ENCODE data around the gene MT1H. TPM values are rescaled to one million over a fixed set of nuclear protein-coding genes. Genes with fewer than 3 reads are reported as not detected.

The MT1H gene
- total RNA-seq, 2 donors from 2014 or later: 4.9 to 8.8 TPM

GRCh38 chr16:56681939-56682702 is 12.5 kb downstream of the MT1H start, which contains the start of gene MT1X:
MT1X (plus strand) TSS chr16:56682470; CDS start chr16:56682541, 71 bp downstream.
- WGBS, 2 donors: 0 to 1% methylated on average over 16 to 49 of the region's 49 CpGs
- Histone ChIP-seq H3K36me3 (replicated peaks in 1 of 2; ENCODE audit: insufficient read depth in 1 of 2, low read depth in 2 of 2) (no peaks in the 10 kb centered on the region), H3K9me3 (no peaks in the 10 kb centered on the region), H3K27me3 (no peaks in the 10 kb centered on the region), H3K4me3 (peak within 1 kb of the TSS; percentile 60 to 64), H3K4me1 (peaks cover 72% of the 10 kb centered on the region), H3K27ac (peak within 1 kb of the TSS; percentile 81 to 93 (median 88))
- ATAC-seq (peak; percentile 93), DNase-seq (peak; percentile 96 to 98 (median 98))
- TF ChIP-seq, protein P1, sequence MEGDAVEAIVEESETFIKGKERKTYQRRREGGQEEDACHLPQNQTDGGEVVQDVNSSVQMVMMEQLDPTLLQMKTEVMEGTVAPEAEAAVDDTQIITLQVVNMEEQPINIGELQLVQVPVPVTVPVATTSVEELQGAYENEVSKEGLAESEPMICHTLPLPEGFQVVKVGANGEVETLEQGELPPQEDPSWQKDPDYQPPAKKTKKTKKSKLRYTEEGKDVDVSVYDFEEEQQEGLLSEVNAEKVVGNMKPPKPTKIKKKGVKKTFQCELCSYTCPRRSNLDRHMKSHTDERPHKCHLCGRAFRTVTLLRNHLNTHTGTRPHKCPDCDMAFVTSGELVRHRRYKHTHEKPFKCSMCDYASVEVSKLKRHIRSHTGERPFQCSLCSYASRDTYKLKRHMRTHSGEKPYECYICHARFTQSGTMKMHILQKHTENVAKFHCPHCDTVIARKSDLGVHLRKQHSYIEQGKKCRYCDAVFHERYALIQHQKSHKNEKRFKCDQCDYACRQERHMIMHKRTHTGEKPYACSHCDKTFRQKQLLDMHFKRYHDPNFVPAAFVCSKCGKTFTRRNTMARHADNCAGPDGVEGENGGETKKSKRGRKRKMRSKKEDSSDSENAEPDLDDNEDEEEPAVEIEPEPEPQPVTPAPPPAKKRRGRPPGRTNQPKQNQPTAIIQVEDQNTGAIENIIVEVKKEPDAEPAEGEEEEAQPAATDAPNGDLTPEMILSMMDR (IDR thresholded peaks at IDR 0.05): peak in 1 of 7 experiments; percentile 6
- TF ChIP-seq POLR2A (IDR thresholded peaks at IDR 0.05): peak; percentile 99 to 100 (median 100)
- intact Hi-C loops (cut with DNase I): no loop called here

DNA sequence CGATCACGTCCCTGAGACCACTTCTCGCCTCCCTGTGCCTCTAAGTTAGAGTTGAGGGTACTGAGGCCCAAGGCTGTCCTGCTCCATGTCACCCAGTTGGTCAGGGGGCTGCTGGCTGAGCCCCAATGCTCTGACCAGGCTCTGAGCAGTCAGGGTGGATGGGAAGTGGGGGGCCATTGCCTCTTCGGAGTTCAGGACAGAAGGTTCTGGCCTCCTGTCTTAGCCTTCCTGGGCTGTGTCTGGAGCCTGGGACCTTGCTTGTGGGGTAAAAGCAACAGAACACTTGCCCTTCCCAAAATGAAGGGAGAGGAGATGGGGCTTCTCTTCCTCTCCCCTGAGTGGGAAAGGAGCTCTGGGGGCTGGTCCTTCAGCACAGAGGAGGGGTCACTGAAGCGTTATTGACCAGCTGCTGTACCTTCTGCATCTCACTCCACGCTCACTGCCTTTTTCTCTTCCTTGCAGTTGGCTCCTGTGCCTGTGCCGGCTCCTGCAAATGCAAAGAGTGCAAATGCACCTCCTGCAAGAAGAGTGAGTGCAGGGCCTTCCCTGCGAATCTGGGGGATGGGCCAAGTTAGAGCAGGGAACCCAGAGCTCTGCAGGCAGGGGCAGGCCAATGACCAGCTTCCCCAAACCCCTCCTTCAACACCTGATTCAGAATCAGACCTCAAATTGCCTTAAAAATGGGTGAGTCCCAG is 13.2 kb downstream of the MT1H start:
- peak overlapping the region; percentile 65 to 93 (median 88) for H3K27ac ChIP-seq
- 3 to 7% methylated on average over 8 of the region's 8 CpGs for WGBS, 2 donors
- H3K4me1 ChIP-seq: peaks cover 65% of the 10 kb centered on the region
- no peaks in the 10 kb centered on the region for H3K36me3 ChIP-seq (replicated peaks in 1 of 2; ENCODE audit: insufficient read depth in 1 of 2, low read depth in 2 of 2)
- no peaks in the 10 kb centered on the region for H3K9me3 ChIP-seq
- ATAC-seq (no peak), DNase-seq (peak in 2 of 4 donors; percentile 35 to 41)
- H3K27me3 ChIP-seq: no peaks in the 10 kb centered on the region
- intact Hi-C loops (cut with DNase I): no loop called here
- TF ChIP-seq, protein P1 (IDR thresholded peaks at IDR 0.05): no peak
- no peak for TF ChIP-seq POLR2A (IDR thresholded peaks at IDR 0.05)
- peak overlapping the region; percentile 60 to 64 for H3K4me3 ChIP-seq

GRCh38 chr16:56683424-56684172 is 14.0 kb downstream of the MT1H start:
- no peak for ATAC-seq
- peak overlapping the region; percentile 65 to 93 (median 88) for H3K27ac ChIP-seq
- peaks cover 63% of the 10 kb centered on the region for H3K4me1 ChIP-seq
- no peaks in the 10 kb centered on the region for H3K27me3 ChIP-seq
- WGBS, 2 donors: 15 to 25% methylated on average over 5 of the region's 5 CpGs
- H3K4me3 ChIP-seq: peak overlapping the region; percentile 60 to 64
- peak in 2 of 3 donors; percentile 17 to 45 for TF ChIP-seq POLR2A (IDR thresholded peaks at IDR 0.05)
- TF ChIP-seq, protein P1 (IDR thresholded peaks at IDR 0.05): no peak
- intact Hi-C loops (cut with DNase I): no loop called here
- no peaks in the 10 kb centered on the region for H3K36me3 ChIP-seq (replicated peaks in 1 of 2; ENCODE audit: insufficient read depth in 1 of 2, low read depth in 2 of 2)
- peak; percentile 35 to 58 (median 48) for DNase-seq
- H3K9me3 ChIP-seq: no peaks in the 10 kb centered on the region

GRCh38 chr16:56684256-56684925 is 14.8 kb downstream of the MT1H start:
- no peaks in the 10 kb centered on the region for H3K9me3 ChIP-seq
- ATAC-seq: peak; percentile 3
- intact Hi-C loops (cut with DNase I): no loop called here
- 23 to 35% methylated on average over 4 of the region's 4 CpGs for WGBS, 2 donors
- H3K4me3 ChIP-seq: peak overlapping the region in 1 of 2 donors; percentile 64
- no peaks in the 10 kb centered on the region for H3K36me3 ChIP-seq (replicated peaks in 1 of 2; ENCODE audit: insufficient read depth in 1 of 2, low read depth in 2 of 2)
- no peaks in the 10 kb centered on the region for H3K27me3 ChIP-seq
- no peak for TF ChIP-seq POLR2A (IDR thresholded peaks at IDR 0.05)
- TF ChIP-seq, protein P1 (IDR thresholded peaks at IDR 0.05): no peak
- DNase-seq: peak; percentile 44 to 58 (median 48)
- H3K4me1 ChIP-seq: peaks cover 63% of the 10 kb centered on the region
- H3K27ac ChIP-seq: peak overlapping the region; percentile 79 to 93 (median 88)
